ENCODE results near the gene FAM118A. TPM values are rescaled to one million over a fixed set of nuclear protein-coding genes. Genes with fewer than 3 reads are reported as not detected.
A peak's percentile ranks its signal among the peaks of the same experiment; 100 is the strongest.

Gene FAM118A
- polyA plus RNA-seq, 3 donors: 20.0 to 423 (median 27.9) TPM

DNA sequence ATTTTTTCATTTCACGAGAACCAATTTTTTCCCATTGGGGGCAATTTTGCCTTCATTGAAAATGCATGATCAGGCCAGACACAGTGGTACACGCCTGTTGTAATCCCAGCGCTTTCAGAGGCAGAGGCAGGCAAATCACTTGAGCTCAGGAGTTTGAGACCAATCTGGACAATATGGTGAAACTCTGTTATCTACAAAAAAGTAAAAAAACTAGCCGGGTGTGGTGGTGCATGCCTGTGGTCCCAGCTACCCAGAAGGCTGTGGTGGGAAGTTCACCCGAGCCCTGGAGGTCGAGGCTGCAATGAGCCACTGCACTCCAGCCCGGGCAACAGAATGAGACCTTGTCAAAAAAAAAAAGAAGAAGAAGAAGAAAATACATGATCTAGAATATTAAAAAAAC lies 44.2 kb upstream of the FAM118A start:
- H3K9ac ChIP-seq (ENCODE audit: insufficient read depth, low read length, poor library complexity, severe bottlenecking): no peak overlapping the region
- WGBS (ENCODE audit: insufficient coverage): 100% methylated on average over 1 of the region's 7 CpGs
- no peak for DNase-seq
- H3K27me3 ChIP-seq (ENCODE audit: control insufficient read depth in 2 of 2, insufficient read depth in 2 of 2, low read length in 2 of 2): peaks cover 0 to 4% of the 10 kb centered on the region in 2 donors
- no peak overlapping the region for H3K27ac ChIP-seq (ENCODE audit: low read depth in 1 of 2, low read length in 2 of 2)
- no peak overlapping the region for H3K4me2 ChIP-seq (replicated peaks; ENCODE audit: extremely low read depth, low read length, poor library complexity, severe bottlenecking)
- Mint-ChIP-seq H3K36me3 (peaks cover 0 to 1% of the 10 kb centered on the region in 2 donors), H3K27ac (peak overlapping the region in 1 of 7 donors; percentile 66), H3K4me1 (peaks cover 54% of the 10 kb centered on the region), H3K9me3 (peaks cover 0 to 2% (median 0%) of the 10 kb centered on the region in 7 donors), H3K27me3 (ENCODE audit: low read depth in 3 of 3) (peaks cover 10 to 20% (median 13%) of the 10 kb centered on the region in 3 donors), H3K4me3 (no peak overlapping the region)
- no peak overlapping the region for H3K4me3 ChIP-seq (replicated peaks in 1 of 3; ENCODE audit: low read depth in 2 of 3, low read length in 3 of 3)
- intact Hi-C loops (cut with micrococcal nuclease): loop anchor here (5.0 kb wide), 2 partner anchors 157 to 287 kb away; no protein-coding TSS in a partner anchor
- no peaks in the 10 kb centered on the region for H3K79me2 ChIP-seq (ENCODE audit: insufficient read depth, low read length)
- no peaks in the 10 kb centered on the region for H3K36me3 ChIP-seq (replicated peaks in 1 of 2; ENCODE audit: control insufficient read depth in 1 of 2, insufficient read depth in 2 of 2, low read length in 2 of 2)
- H3K9me3 ChIP-seq (replicated peaks in 1 of 2; ENCODE audit: control insufficient read depth in 1 of 2, insufficient read depth in 1 of 2, low read length in 2 of 2): no peaks in the 10 kb centered on the region
- H3K4me1 ChIP-seq (ENCODE audit: control insufficient read depth in 1 of 2, insufficient read depth in 2 of 2, low read length in 2 of 2): peaks cover 62% of the 10 kb centered on the region in 2 donors
- H2AFZ ChIP-seq (ENCODE audit: insufficient read depth, low read depth, low read length, poor library complexity, severe bottlenecking): no peak overlapping the region
- no peaks in the 10 kb centered on the region for H4K20me1 ChIP-seq (ENCODE audit: insufficient read depth, low read length)
- no peak for TF ChIP-seq CTCF (IDR thresholded peaks at IDR 0.05)

GRCh38 chr22:45268167-45268957 lies 41.4 kb upstream of the FAM118A start:
- H3K4me1 ChIP-seq (ENCODE audit: control insufficient read depth in 1 of 2, insufficient read depth in 2 of 2, low read length in 2 of 2): peaks cover 53 to 55% of the 10 kb centered on the region in 2 donors
- H2AFZ ChIP-seq (ENCODE audit: insufficient read depth, low read depth, low read length, poor library complexity, severe bottlenecking): peak overlapping the region; percentile 87
- H3K36me3 ChIP-seq (replicated peaks in 1 of 2; ENCODE audit: control insufficient read depth in 1 of 2, insufficient read depth in 2 of 2, low read length in 2 of 2): no peaks in the 10 kb centered on the region
- under 1% methylated on average over 19 of the region's 47 CpGs for WGBS (ENCODE audit: insufficient coverage)
- H3K4me2 ChIP-seq (replicated peaks; ENCODE audit: extremely low read depth, low read length, poor library complexity, severe bottlenecking): peak overlapping the region; percentile 100
- TF ChIP-seq CTCF (IDR thresholded peaks at IDR 0.05): no peak
- H3K27ac ChIP-seq (ENCODE audit: low read depth in 1 of 2, low read length in 2 of 2): no peak overlapping the region
- H3K36me3 Mint-ChIP-seq: peaks cover 0 to 2% of the 10 kb centered on the region in 2 donors
- H3K4me3 Mint-ChIP-seq: peak overlapping the region; percentile 88 to 93
- H3K9ac ChIP-seq (ENCODE audit: insufficient read depth, low read length, poor library complexity, severe bottlenecking): peak overlapping the region; percentile 15
- H4K20me1 ChIP-seq (ENCODE audit: insufficient read depth, low read length): no peaks in the 10 kb centered on the region
- H3K9me3 ChIP-seq (replicated peaks in 1 of 2; ENCODE audit: control insufficient read depth in 1 of 2, insufficient read depth in 1 of 2, low read length in 2 of 2): no peaks in the 10 kb centered on the region
- H3K9me3 Mint-ChIP-seq: peaks cover 0 to 2% (median 0%) of the 10 kb centered on the region in 7 donors
- DNase-seq: no peak
- no peaks in the 10 kb centered on the region for H3K79me2 ChIP-seq (ENCODE audit: insufficient read depth, low read length)
- H3K4me1 Mint-ChIP-seq: peaks cover 50% of the 10 kb centered on the region
- peak overlapping the region; percentile 65 to 93 (median 68) for H3K4me3 ChIP-seq (replicated peaks in 1 of 3; ENCODE audit: low read depth in 2 of 3, low read length in 3 of 3)
- peak overlapping the region in 4 of 7 donors; percentile 4 to 56 (median 20) for H3K27ac Mint-ChIP-seq
- intact Hi-C loops (cut with micrococcal nuclease): loop anchor here (2.0 to 5.0 kb wide), 4 partner anchors 28 to 284 kb away; partner anchors contain the start of gene KIAA0930 (in 1 of the 2)
- H3K27me3 Mint-ChIP-seq (ENCODE audit: low read depth in 3 of 3): peaks cover 13 to 23% (median 13%) of the 10 kb centered on the region in 3 donors
- peaks cover 0 to 4% of the 10 kb centered on the region in 2 donors for H3K27me3 ChIP-seq (ENCODE audit: control insufficient read depth in 2 of 2, insufficient read depth in 2 of 2, low read length in 2 of 2)

Measured in CD14-positive monocyte (primary cell).